HCT116 (cell line): ENCODE data around the gene PTPRJ. TPM values are rescaled to one million over a fixed set of nuclear protein-coding genes. Genes with fewer than 3 reads are reported as not detected.

Source experiments
- ATAC-seq: fragments of 200-7000 bp; cut with Tn5 transposase; 2 replicates; pipeline ENCODE4 v1.9.1; 2020; ENCODE audit warnings: mild to moderate bottlenecking, moderate library complexity
- BruUV-seq: library from RNA; stranded (reverse); fragments of 400-500 nt; replicated peaks from 2 replicates; lab custom pipeline; 2021; lab: Mats Ljungman, UMichigan
- CTCF ChIA-PET: fragments of 300-600 bp; sonication (Branson Sonifier 250); formaldehyde crosslinking; loops from one replicate; lab custom pipeline; 2021; ENCODE audit warnings: antibody characterized with exemption; lab: Charles Lee
- POLR2A ChIA-PET: fragments of 300-600, 350-600 bp; sonication (Branson Sonifier 250); formaldehyde crosslinking; loops from one replicate; lab custom pipeline; 2021; ENCODE audit warnings: antibody characterized with exemption; lab: Charles Lee
- RAD21 ChIA-PET, 2 experiments: fragments of 300-600 bp; sonication (Branson Sonifier 250); formaldehyde crosslinking; loops; one replicate each; lab custom pipeline; 2023; ENCODE audit warnings: low total read pairs in 2 of 2; ENCODE audit not compliant: uncharacterized antibody in 2 of 2, unreplicated experiment in 2 of 2, low non-redundant PET in 1 of 2; lab: Charles Lee
- DNase-seq: peaks from one replicate; pipeline ENCODE4 v3.0.0-alpha.2; 2010; ENCODE audit warnings: low read depth, low spot score
- H2AFZ ChIP-seq: fragments of 200-600 bp; shearing (Covaris generic), sonication (generic); 2 replicates; pipeline ENCODE4 v1.6.1; 2017; ENCODE audit warnings: low read depth, mixed run types, mixed read lengths, antibody characterized with exemption, low read length; ENCODE audit not compliant: poor library complexity, severe bottlenecking
- H3K27ac ChIP-seq: 2 replicates; pipeline ENCODE4 v1.5.1; 2012; ENCODE audit warnings: low read depth, low read length
- H3K27me3 ChIP-seq: fragments of 200-600 bp; sonication (generic); 2 replicates; pipeline ENCODE4 v1.6.1; 2016; ENCODE audit warnings: mixed run types, low read length, mixed read lengths; ENCODE audit not compliant: insufficient read depth
- H3K36me3 ChIP-seq, 2 experiments: fragments of 200-500 bp in 1 of 2; fragments of 200-600 bp in 1 of 2; sonication (Bioruptor generic) in 1 of 2; sonication (generic) in 1 of 2; 2 replicates each; pipeline versions ENCODE4 v1.5.1 to v1.6.1; 2014 to 2016; ENCODE audit warnings: low read length in 2 of 2, inconsistent platforms in 1 of 2, mixed read lengths in 1 of 2, mixed run types in 1 of 2; ENCODE audit not compliant: insufficient read depth in 2 of 2, control insufficient read depth in 1 of 2
- H3K4me1 ChIP-seq, 2 experiments: fragments of 200-600 bp in 1 of 2; sonication (generic) in 1 of 2; 2 replicates each; pipeline versions ENCODE4 v1.5.1 to v1.6.1; 2012 to 2017; ENCODE audit warnings: low read length in 2 of 2, inconsistent platforms in 1 of 2, mild to moderate bottlenecking in 1 of 2, mixed read lengths in 1 of 2, mixed run types in 1 of 2, moderate library complexity in 1 of 2; ENCODE audit not compliant: insufficient read depth in 2 of 2, control insufficient read depth in 1 of 2
- H3K4me2 ChIP-seq: fragments of 200-600 bp; sonication (generic); 2 replicates; pipeline ENCODE4 v1.6.1; 2017; ENCODE audit warnings: mixed run types, low read length, mixed read lengths
- H3K4me3 ChIP-seq, 2 experiments: fragments of 200-600 bp in 1 of 2; sonication (generic) in 1 of 2; replicated peaks in 1 of 2; 2 replicates each; pipeline ENCODE4 v1.5.1; 2011 to 2016; ENCODE audit warnings: low read length in 2 of 2, control low read depth in 1 of 2, low read depth in 1 of 2, mild to moderate bottlenecking in 1 of 2, mixed read lengths in 1 of 2, mixed run types in 1 of 2
- H3K79me2 ChIP-seq: fragments of 200-600 bp; sonication (generic); 2 replicates; pipeline ENCODE4 v1.6.1; 2017; ENCODE audit warnings: mild to moderate bottlenecking, mixed run types, low read length, moderate library complexity, mixed read lengths; ENCODE audit not compliant: insufficient read depth
- H3K9ac ChIP-seq: fragments of 200-600 bp; sonication (generic); 2 replicates; pipeline ENCODE4 v1.6.1; 2016; ENCODE audit warnings: low read length, mixed read lengths
- H3K9me2 ChIP-seq: fragments of 200-600 bp; sonication (generic), shearing (Covaris generic); 2 replicates; pipeline ENCODE4 v1.6.1; 2017; ENCODE audit warnings: mixed run types, mild to moderate bottlenecking, moderate library complexity; ENCODE audit not compliant: insufficient read depth
- H3K9me3 ChIP-seq, 2 experiments: fragments of 200-500 bp in 1 of 2; fragments of 200-600 bp in 1 of 2; sonication (Bioruptor generic) in 1 of 2; sonication (generic) in 1 of 2; 2 replicates each; pipeline ENCODE4 v1.6.1; 2014 to 2017; ENCODE audit warnings: low read length in 2 of 2, mixed read lengths in 2 of 2, inconsistent platforms in 1 of 2, low read depth in 1 of 2, mild to moderate bottlenecking in 1 of 2, mixed run types in 1 of 2, moderate library complexity in 1 of 2; ENCODE audit not compliant: control insufficient read depth in 1 of 2, insufficient read depth in 1 of 2
- H4K20me1 ChIP-seq: fragments of 200-600 bp; sonication (generic), shearing (Covaris generic); 2 replicates; pipeline ENCODE4 v1.6.1; 2017; ENCODE audit warnings: mixed run types, mild to moderate bottlenecking, moderate library complexity; ENCODE audit not compliant: insufficient read depth
- CEBPB ChIP-seq: IDR thresholded peaks from 2 replicates; pipeline ENCODE4 v1.6.1; 2012; ENCODE audit warnings: low read depth
- EGR1 ChIP-seq: IDR thresholded peaks from 2 replicates; pipeline ENCODE4 v1.6.1; 2012; ENCODE audit warnings: low read depth
- ELF1 ChIP-seq: IDR thresholded peaks from 2 replicates; pipeline ENCODE4 v1.6.1; 2012; ENCODE audit warnings: low read depth, borderline replicate concordance
- EZH2 ChIP-seq: fragments of 200-600 bp; sonication (generic); IDR thresholded peaks from 2 replicates; pipeline ENCODE4 v1.6.1; 2017; ENCODE audit warnings: antibody characterized with exemption, mixed run types
- EZH2phosphoT487 ChIP-seq: fragments of 200-600 bp; IDR thresholded peaks from 2 replicates; pipeline ENCODE4 v1.6.1; 2018; ENCODE audit warnings: antibody characterized with exemption, borderline replicate concordance
- FOSL1 ChIP-seq: IDR thresholded peaks from 2 replicates; pipeline ENCODE4 v1.6.1; 2012; ENCODE audit warnings: low read depth
- JUND ChIP-seq: IDR thresholded peaks from 2 replicates; pipeline ENCODE4 v1.6.1; 2012
- POLR2A ChIP-seq: IDR thresholded peaks from 2 replicates; pipeline ENCODE4 v1.7.0; 2011; ENCODE audit warnings: borderline replicate concordance; ENCODE audit not compliant: insufficient read depth, insufficient read length; ENCODE audit errors: extremely low read depth
- POLR2AphosphoS5 ChIP-seq: IDR thresholded peaks from 2 replicates; pipeline ENCODE4 v1.6.1; 2011; ENCODE audit warnings: mild to moderate bottlenecking, low read depth, low read length, moderate library complexity
- RAD21 ChIP-seq: IDR thresholded peaks from 2 replicates; pipeline ENCODE4 v1.6.1; 2012; ENCODE audit warnings: low read depth, mild to moderate bottlenecking
- SIN3A ChIP-seq: IDR thresholded peaks from 2 replicates; pipeline ENCODE4 v1.6.1; 2012; ENCODE audit warnings: low read depth
- SP1 ChIP-seq: IDR thresholded peaks from 2 replicates; pipeline ENCODE4 v1.6.1; 2012; ENCODE audit warnings: low read depth
- SRF ChIP-seq: IDR thresholded peaks from 2 replicates; pipeline ENCODE4 v1.6.1; 2012; ENCODE audit warnings: low read depth
- YY1 ChIP-seq: IDR thresholded peaks from 2 replicates; pipeline ENCODE4 v1.6.1; 2011; ENCODE audit warnings: low read length, low read depth, moderate library complexity, mild to moderate bottlenecking; ENCODE audit not compliant: insufficient replicate concordance; ENCODE audit errors: extremely low read depth
- ZFX ChIP-seq: fragments of 450-650 bp; IDR thresholded peaks from 2 replicates; pipeline ENCODE4 v1.6.1; 2017
- intact Hi-C: fragments of 100-400 bp; cut with micrococcal nuclease; formaldehyde crosslinking; loops from 2 replicates; pipeline ENCODE4 v1.10.0; 2022
- total RNA-seq: library from RNA; stranded (reverse); gene quantifications from one replicate; pipeline ENCODE4 v1.2.1, GENCODE V29; 2021; ENCODE audit not compliant: unreplicated experiment
- TF ChIP-seq, protein P1 (sequence below), 3 experiments: fragments of 200-600 bp in 1 of 3; sonication (generic) in 1 of 3; IDR thresholded peaks in 2 of 3; conservative IDR thresholded peaks in 1 of 3; 2 replicates each; pipeline ENCODE4 v1.5.1; 2012 to 2017; ENCODE audit warnings: low read depth in 2 of 3, low read length in 2 of 3, antibody characterized with exemption in 1 of 3, borderline replicate concordance in 1 of 3, control low read depth in 1 of 3, mild to moderate bottlenecking in 1 of 3, mixed read lengths in 1 of 3, mixed run types in 1 of 3, moderate library complexity in 1 of 3; ENCODE audit not compliant: insufficient read depth in 1 of 3
- TF ChIP-seq, protein P2 (sequence below): IDR thresholded peaks from 2 replicates; pipeline ENCODE4 v1.6.1; 2012; ENCODE audit warnings: low read depth

PTPRJ gene
- total RNA-seq, 1 experiment from 2014 or later, result 19.1 TPM

DNA sequence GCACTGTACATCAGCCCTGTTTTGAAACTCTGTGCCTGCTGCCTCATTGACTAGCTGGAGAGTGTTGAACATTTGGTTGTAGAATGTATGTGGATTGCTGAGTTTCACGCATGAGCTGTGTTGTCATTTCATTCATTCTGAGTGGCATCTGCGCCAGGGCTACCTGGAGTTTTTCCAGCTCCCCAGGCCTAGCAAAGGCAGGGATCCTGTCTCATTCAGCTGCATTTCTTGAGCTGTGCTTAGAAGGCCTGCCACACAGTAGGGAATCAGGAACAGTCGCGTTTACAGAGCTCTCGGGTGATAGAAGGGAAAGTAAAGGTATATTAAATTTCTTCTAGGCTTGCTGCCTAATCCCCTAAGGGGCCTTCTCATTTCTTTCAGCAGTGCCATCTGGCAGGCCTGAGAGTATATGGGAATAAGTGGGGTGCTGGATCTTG lies 44.3 kb downstream of the PTPRJ start:
- ChIA-PET POLR2A (no interaction called here), RAD21 (no interaction called here), CTCF (no interaction called here)
- Histone ChIP-seq H2AFZ (no peak overlapping the region), H3K9ac (no peak overlapping the region), H3K4me1 (peaks cover 7 to 8% of the 10 kb centered on the region in 2 experiments; a peak in 3 of 4 replicates), H3K27ac (no peak overlapping the region), H3K36me3 (no peaks in the 10 kb centered on the region), H3K4me3 (no peak overlapping the region), H3K27me3 (no peaks in the 10 kb centered on the region), H3K9me2 (no peaks in the 10 kb centered on the region), H3K79me2 (peaks cover 5% of the 10 kb centered on the region; the same call in 1 of the 2 replicates), H3K9me3 (no peaks in the 10 kb centered on the region), H4K20me1 (no peaks in the 10 kb centered on the region; the same call in 1 of the 2 replicates), H3K4me2 (no peak overlapping the region)
- intact Hi-C loops, result loop anchor here (5.0 kb wide), 1 partner anchor 58 kb away; no protein-coding TSS in a partner anchor
- ATAC-seq (no peak), DNase-seq (no peak)
- TF ChIP-seq EZH2 (no peak), CEBPB (no peak), FOSL1 (no peak), POLR2A (no peak), YY1 (no peak), ZFX (no peak), EZH2phosphoT487 (no peak), ELF1 (no peak), SIN3A (no peak), POLR2AphosphoS5 (no peak), EGR1 (no peak), RAD21 (no peak), SP1 (no peak), SRF (no peak), JUND (no peak)
- TF ChIP-seq, protein P1, sequence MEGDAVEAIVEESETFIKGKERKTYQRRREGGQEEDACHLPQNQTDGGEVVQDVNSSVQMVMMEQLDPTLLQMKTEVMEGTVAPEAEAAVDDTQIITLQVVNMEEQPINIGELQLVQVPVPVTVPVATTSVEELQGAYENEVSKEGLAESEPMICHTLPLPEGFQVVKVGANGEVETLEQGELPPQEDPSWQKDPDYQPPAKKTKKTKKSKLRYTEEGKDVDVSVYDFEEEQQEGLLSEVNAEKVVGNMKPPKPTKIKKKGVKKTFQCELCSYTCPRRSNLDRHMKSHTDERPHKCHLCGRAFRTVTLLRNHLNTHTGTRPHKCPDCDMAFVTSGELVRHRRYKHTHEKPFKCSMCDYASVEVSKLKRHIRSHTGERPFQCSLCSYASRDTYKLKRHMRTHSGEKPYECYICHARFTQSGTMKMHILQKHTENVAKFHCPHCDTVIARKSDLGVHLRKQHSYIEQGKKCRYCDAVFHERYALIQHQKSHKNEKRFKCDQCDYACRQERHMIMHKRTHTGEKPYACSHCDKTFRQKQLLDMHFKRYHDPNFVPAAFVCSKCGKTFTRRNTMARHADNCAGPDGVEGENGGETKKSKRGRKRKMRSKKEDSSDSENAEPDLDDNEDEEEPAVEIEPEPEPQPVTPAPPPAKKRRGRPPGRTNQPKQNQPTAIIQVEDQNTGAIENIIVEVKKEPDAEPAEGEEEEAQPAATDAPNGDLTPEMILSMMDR (IDR thresholded peaks at IDR 0.05 in 2 of 3, conservative IDR thresholded peaks at IDR 0.05 in 1 of 3; ENCODE audit: borderline replicate concordance in 1 of 3, insufficient read depth in 1 of 3, low read depth in 2 of 3, low read length in 2 of 3), result no peak
- TF ChIP-seq, protein P2, sequence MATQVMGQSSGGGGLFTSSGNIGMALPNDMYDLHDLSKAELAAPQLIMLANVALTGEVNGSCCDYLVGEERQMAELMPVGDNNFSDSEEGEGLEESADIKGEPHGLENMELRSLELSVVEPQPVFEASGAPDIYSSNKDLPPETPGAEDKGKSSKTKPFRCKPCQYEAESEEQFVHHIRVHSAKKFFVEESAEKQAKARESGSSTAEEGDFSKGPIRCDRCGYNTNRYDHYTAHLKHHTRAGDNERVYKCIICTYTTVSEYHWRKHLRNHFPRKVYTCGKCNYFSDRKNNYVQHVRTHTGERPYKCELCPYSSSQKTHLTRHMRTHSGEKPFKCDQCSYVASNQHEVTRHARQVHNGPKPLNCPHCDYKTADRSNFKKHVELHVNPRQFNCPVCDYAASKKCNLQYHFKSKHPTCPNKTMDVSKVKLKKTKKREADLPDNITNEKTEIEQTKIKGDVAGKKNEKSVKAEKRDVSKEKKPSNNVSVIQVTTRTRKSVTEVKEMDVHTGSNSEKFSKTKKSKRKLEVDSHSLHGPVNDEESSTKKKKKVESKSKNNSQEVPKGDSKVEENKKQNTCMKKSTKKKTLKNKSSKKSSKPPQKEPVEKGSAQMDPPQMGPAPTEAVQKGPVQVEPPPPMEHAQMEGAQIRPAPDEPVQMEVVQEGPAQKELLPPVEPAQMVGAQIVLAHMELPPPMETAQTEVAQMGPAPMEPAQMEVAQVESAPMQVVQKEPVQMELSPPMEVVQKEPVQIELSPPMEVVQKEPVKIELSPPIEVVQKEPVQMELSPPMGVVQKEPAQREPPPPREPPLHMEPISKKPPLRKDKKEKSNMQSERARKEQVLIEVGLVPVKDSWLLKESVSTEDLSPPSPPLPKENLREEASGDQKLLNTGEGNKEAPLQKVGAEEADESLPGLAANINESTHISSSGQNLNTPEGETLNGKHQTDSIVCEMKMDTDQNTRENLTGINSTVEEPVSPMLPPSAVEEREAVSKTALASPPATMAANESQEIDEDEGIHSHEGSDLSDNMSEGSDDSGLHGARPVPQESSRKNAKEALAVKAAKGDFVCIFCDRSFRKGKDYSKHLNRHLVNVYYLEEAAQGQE, result no peak
- no TSS peak for BruUV-seq
